GM18873 (cell line): Measurements from ENCODE around the gene ABL2.

Source experiments
- ATAC-seq: cut with Tn5 transposase; IDR thresholded peaks from one replicate; pipeline ENCODE4 v1.9.1; 2021; ENCODE audit warnings: mild to moderate bottlenecking, moderate library complexity, moderate number of reproducible peaks; ENCODE audit not compliant: unreplicated experiment, low FRiP score

ABL2 gene

GRCh38 chr1:179061360-179062282, 167.9 kb downstream of the ABL2 start:
- no peak for ATAC-seq

GRCh38 chr1:179058487-179059483, 170.7 kb downstream of the ABL2 start:
- ATAC-seq: no peak

- no peak for ATAC-seq
Observed at GRCh38 chr1:179055937-179056336, 173.5 kb downstream of the ABL2 start.

- ATAC-seq: no peak
Observed at GRCh38 chr1:179053486-179053885, 176.0 kb downstream of the ABL2 start.

DNA sequence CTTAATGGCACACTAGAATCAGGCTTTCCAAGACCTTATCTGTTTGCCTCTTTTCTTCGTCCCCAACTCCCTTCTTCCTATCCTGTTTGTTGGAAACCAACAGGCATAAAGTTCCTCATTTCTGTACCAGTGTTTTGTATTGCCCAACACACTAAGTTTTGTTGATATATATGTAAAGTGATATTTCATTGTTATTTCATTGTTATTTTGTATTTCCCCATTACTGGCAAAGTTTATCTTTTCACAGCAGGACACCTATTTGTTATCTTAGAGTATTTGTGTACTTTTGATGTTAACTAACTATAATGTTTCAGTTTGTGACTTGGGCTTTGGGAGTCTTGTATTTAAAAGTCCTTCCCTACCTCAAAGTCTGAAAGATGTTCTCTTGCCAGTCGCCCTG, 176.7 kb downstream of the ABL2 start:
- no peak for ATAC-seq
